Activated CD4-positive, alpha-beta T cell treated with anti-CD3 and anti-CD28 coated beads, Interleukin-2, amount 10 ng/mL, durations not matched to agents 24 days and 14 days (primary cell): ENCODE results near the gene DEF6. TPM values are rescaled to one million over a fixed set of nuclear protein-coding genes. Genes with fewer than 3 reads are reported as not detected.

Experiments
- DNase-seq: peaks from one replicate; pipeline ENCODE4 v3.0.0; 2022
- H3K27ac Mint-ChIP-seq: one replicate; pipeline ENCODE4 v1.8.0; 2022; ENCODE audit warnings: mild to moderate bottlenecking, mixed read lengths
- H3K27me3 Mint-ChIP-seq: one replicate; pipeline ENCODE4 v1.8.0; 2022; ENCODE audit warnings: mixed read lengths
- H3K36me3 Mint-ChIP-seq: one replicate; pipeline ENCODE4 v1.8.0; 2022; ENCODE audit warnings: low read depth, mild to moderate bottlenecking, mixed read lengths
- H3K4me1 Mint-ChIP-seq: one replicate; pipeline ENCODE4 v1.8.0; 2021; ENCODE audit warnings: mixed read lengths
- H3K4me3 Mint-ChIP-seq: one replicate; pipeline ENCODE4 v1.8.0; 2022; ENCODE audit warnings: mild to moderate bottlenecking, moderate library complexity, mixed read lengths
- H3K9me3 Mint-ChIP-seq: one replicate; pipeline ENCODE4 v1.8.0; 2021; ENCODE audit warnings: mixed read lengths
- intact Hi-C: fragments of 100-400 bp; cut with micrococcal nuclease; formaldehyde crosslinking; loops from one replicate; pipeline ENCODE4 v1.15.1; 2023
- total RNA-seq: library from RNA; stranded (reverse); gene quantifications from 2 replicates; pipeline ENCODE4 v1.2.3, GENCODE V29; 2022

Gene DEF6
- total RNA-seq, 1 donor from 2014 or later: 113 TPM

- peaks cover 60% of the 10 kb centered on the region for H3K36me3 Mint-ChIP-seq
- intact Hi-C loops: no loop called here
- no peak overlapping the region for H3K4me3 Mint-ChIP-seq
- H3K4me1 Mint-ChIP-seq: peaks cover 14% of the 10 kb centered on the region
- no peaks in the 10 kb centered on the region for H3K27me3 Mint-ChIP-seq
- H3K9me3 Mint-ChIP-seq: no peaks in the 10 kb centered on the region
- no peak overlapping the region for H3K27ac Mint-ChIP-seq
- DNase-seq: no peak
Observed at GRCh38 chr6:35354361-35355135, 56.9 kb downstream of the DEF6 start.

- DNase-seq: no peak
- Mint-ChIP-seq H3K4me3 (no peak overlapping the region), H3K27me3 (no peaks in the 10 kb centered on the region), H3K4me1 (peaks cover 19% of the 10 kb centered on the region), H3K9me3 (no peaks in the 10 kb centered on the region), H3K27ac (no peak overlapping the region), H3K36me3 (peaks cover 46% of the 10 kb centered on the region)
- intact Hi-C loops: no loop called here
Observed at GRCh38 chr6:35356391-35356790, 58.8 kb downstream of the DEF6 start.

GRCh38 chr6:35357677-35358076 lies 60.1 kb downstream of the DEF6 start:
- intact Hi-C loops: no loop called here
- no peak overlapping the region for H3K27ac Mint-ChIP-seq
- H3K27me3 Mint-ChIP-seq: no peaks in the 10 kb centered on the region
- H3K9me3 Mint-ChIP-seq: no peaks in the 10 kb centered on the region
- H3K4me1 Mint-ChIP-seq: peaks cover 28% of the 10 kb centered on the region
- H3K36me3 Mint-ChIP-seq: peaks cover 39% of the 10 kb centered on the region
- no peak for DNase-seq
- H3K4me3 Mint-ChIP-seq: no peak overlapping the region

- Mint-ChIP-seq H3K36me3 (peaks cover 35% of the 10 kb centered on the region), H3K4me1 (peaks cover 30% of the 10 kb centered on the region), H3K4me3 (no peak overlapping the region), H3K27me3 (no peaks in the 10 kb centered on the region), H3K9me3 (no peaks in the 10 kb centered on the region), H3K27ac (no peak overlapping the region)
- DNase-seq: no peak
- intact Hi-C loops: no loop called here
Observed at GRCh38 chr6:35358086-35358485, 60.5 kb downstream of the DEF6 start.

- Mint-ChIP-seq H3K27ac (no peak overlapping the region), H3K36me3 (peaks cover 31% of the 10 kb centered on the region), H3K27me3 (no peaks in the 10 kb centered on the region), H3K9me3 (no peaks in the 10 kb centered on the region), H3K4me1 (peaks cover 30% of the 10 kb centered on the region), H3K4me3 (no peak overlapping the region)
- intact Hi-C loops: no loop called here
- DNase-seq: no peak
Observed at GRCh38 chr6:35359346-35359743, 61.7 kb downstream of the DEF6 start.

- intact Hi-C loops: no loop called here
- Mint-ChIP-seq H3K36me3 (peaks cover 26% of the 10 kb centered on the region), H3K4me1 (peaks cover 30% of the 10 kb centered on the region), H3K27ac (no peak overlapping the region), H3K27me3 (no peaks in the 10 kb centered on the region), H3K4me3 (no peak overlapping the region), H3K9me3 (no peaks in the 10 kb centered on the region)
- no peak for DNase-seq
Observed at GRCh38 chr6:35359744-35360348, 62.2 kb downstream of the DEF6 start.

GRCh38 chr6:35360349-35361138 lies 62.9 kb downstream of the DEF6 start:
- no peak overlapping the region for H3K27ac Mint-ChIP-seq
- H3K4me3 Mint-ChIP-seq: no peak overlapping the region
- no peak for DNase-seq
- H3K4me1 Mint-ChIP-seq: peaks cover 31% of the 10 kb centered on the region
- no peaks in the 10 kb centered on the region for H3K9me3 Mint-ChIP-seq
- H3K36me3 Mint-ChIP-seq: peaks cover 26% of the 10 kb centered on the region
- intact Hi-C loops: no loop called here
- H3K27me3 Mint-ChIP-seq: no peaks in the 10 kb centered on the region

GRCh38 chr6:35362200-35362599 lies 64.6 kb downstream of the DEF6 start:
- Mint-ChIP-seq H3K27me3 (no peaks in the 10 kb centered on the region), H3K36me3 (peaks cover 23% of the 10 kb centered on the region), H3K4me1 (peaks cover 43% of the 10 kb centered on the region), H3K9me3 (no peaks in the 10 kb centered on the region), H3K4me3 (no peak overlapping the region), H3K27ac (no peak overlapping the region)
- intact Hi-C loops: no loop called here
- no peak for DNase-seq

- Mint-ChIP-seq H3K9me3 (no peaks in the 10 kb centered on the region), H3K36me3 (peaks cover 18% of the 10 kb centered on the region), H3K27me3 (no peaks in the 10 kb centered on the region), H3K4me1 (peaks cover 46% of the 10 kb centered on the region), H3K4me3 (no peak overlapping the region), H3K27ac (no peak overlapping the region)
- DNase-seq: no peak
- intact Hi-C loops: no loop called here
Observed at GRCh38 chr6:35363293-35363750, 65.7 kb downstream of the DEF6 start.

GRCh38 chr6:35365594-35366203 lies 68.1 kb downstream of the DEF6 start:
- H3K27ac Mint-ChIP-seq: peak overlapping the region; percentile 57
- intact Hi-C loops: loop anchor here (5.0 kb wide), 1 partner anchor 52 kb away; no protein-coding TSS in a partner anchor
- no peak overlapping the region for H3K4me3 Mint-ChIP-seq
- H3K36me3 Mint-ChIP-seq: peaks cover 20% of the 10 kb centered on the region
- H3K27me3 Mint-ChIP-seq: no peaks in the 10 kb centered on the region
- peaks cover 4% of the 10 kb centered on the region for H3K9me3 Mint-ChIP-seq
- DNase-seq: no peak
- H3K4me1 Mint-ChIP-seq: peaks cover 58% of the 10 kb centered on the region

- intact Hi-C loops: loop anchor here (5.0 kb wide), 1 partner anchor 51 kb away; no protein-coding TSS in a partner anchor
- H3K9me3 Mint-ChIP-seq: peaks cover 4% of the 10 kb centered on the region
- DNase-seq: no peak
- H3K36me3 Mint-ChIP-seq: peaks cover 23% of the 10 kb centered on the region
- H3K4me1 Mint-ChIP-seq: peaks cover 58% of the 10 kb centered on the region
- no peak overlapping the region for H3K27ac Mint-ChIP-seq
- H3K27me3 Mint-ChIP-seq: no peaks in the 10 kb centered on the region
- no peak overlapping the region for H3K4me3 Mint-ChIP-seq
Observed at GRCh38 chr6:35366204-35366596, 68.6 kb downstream of the DEF6 start.

GRCh38 chr6:35367646-35368037 lies 70.0 kb downstream of the DEF6 start:
- intact Hi-C loops: loop anchor here (1.0 to 5.0 kb wide), 2 partner anchors 25 to 50 kb away; partner anchors contain the start of gene PPARD
- H3K4me3 Mint-ChIP-seq: no peak overlapping the region
- peak overlapping the region; percentile 7 for H3K27ac Mint-ChIP-seq
- peaks cover 4% of the 10 kb centered on the region for H3K9me3 Mint-ChIP-seq
- H3K4me1 Mint-ChIP-seq: peaks cover 55% of the 10 kb centered on the region
- peaks cover 27% of the 10 kb centered on the region for H3K36me3 Mint-ChIP-seq
- no peak for DNase-seq
- no peaks in the 10 kb centered on the region for H3K27me3 Mint-ChIP-seq

GRCh38 chr6:35368038-35368887 lies 70.6 kb downstream of the DEF6 start:
- Mint-ChIP-seq H3K36me3 (peaks cover 30% of the 10 kb centered on the region), H3K27me3 (no peaks in the 10 kb centered on the region), H3K9me3 (peaks cover 4% of the 10 kb centered on the region), H3K27ac (peak overlapping the region; percentile 78), H3K4me1 (peaks cover 52% of the 10 kb centered on the region), H3K4me3 (peak overlapping the region; percentile 24)
- intact Hi-C loops: loop anchor here (1.0 to 5.0 kb wide), 2 partner anchors 26 to 49 kb away; partner anchors contain the start of gene PPARD
- DNase-seq: peak; percentile 78
